ENCODE data around the gene BTBD19. TPM values are rescaled to one million over a fixed set of nuclear protein-coding genes. Genes with fewer than 3 reads are reported as not detected.

BTBD19 gene
- total and polyA plus RNA-seq, 2 of the 4 experiments (the other 2 are of a cell fraction) = 0.90 to 17.2 TPM

DNA sequence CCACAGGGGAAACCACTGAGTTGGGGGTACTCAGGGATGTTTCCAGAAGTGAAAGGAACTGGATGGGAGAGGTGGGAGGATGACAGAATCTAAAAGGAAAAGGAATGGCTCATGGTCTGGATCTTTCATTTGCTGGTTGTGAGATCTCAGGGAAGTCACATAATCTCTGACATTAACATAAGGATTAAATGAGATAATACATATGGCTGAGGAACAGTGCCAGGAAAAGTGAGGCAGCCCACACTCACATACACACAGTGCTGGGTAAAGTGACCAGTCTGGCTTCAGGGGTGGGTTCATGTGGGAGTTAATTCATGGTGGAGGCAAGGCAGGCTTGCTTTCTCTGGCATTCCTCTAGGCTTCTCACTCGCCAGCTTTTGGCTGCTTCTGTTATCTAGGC, 38.7 kb downstream of the BTBD19 start:
- H2BK20ac ChIP-seq (ENCODE audit: low read depth, low read length) = no peak overlapping the region
- H2AK5ac ChIP-seq (ENCODE audit: low read depth, low read length) = no peak overlapping the region
- no peak overlapping the region for H3K23ac ChIP-seq (ENCODE audit: low read depth, low read length)
- CTCF ChIA-PET = no interaction called here
- POLR2A ChIA-PET (ENCODE audit: unreplicated experiment) = no interaction called here
- no TSS peak for BruUV-seq (replicated peaks)
- no peak overlapping the region for H2BK5ac ChIP-seq (ENCODE audit: low read depth, low read length, poor library complexity, severe bottlenecking)
- H3K36me3 ChIP-seq (ENCODE audit: control insufficient read depth, insufficient read depth, low read length) = peaks cover 4% of the 10 kb centered on the region; the same call in 1 of the 2 replicates
- no peak overlapping the region for H3K9ac ChIP-seq (ENCODE audit: low read depth, low read length)
- no peaks in the 10 kb centered on the region for H4K20me1 ChIP-seq (ENCODE audit: insufficient read depth, low read length)
- intact Hi-C loops (cut with micrococcal nuclease) = no loop called here
- no peak overlapping the region for H2BK15ac ChIP-seq (ENCODE audit: low read depth, low read length)
- H3K56ac ChIP-seq (ENCODE audit: extremely low read depth, insufficient read depth, low read length) = no peak overlapping the region
- H3K14ac ChIP-seq (replicated peaks; ENCODE audit: low read depth, low read length) = no peak overlapping the region
- H4K8ac ChIP-seq (ENCODE audit: low read depth in 2 of 2, low read length in 2 of 2) = no peak overlapping the region
- no peaks in the 10 kb centered on the region for H3K4me1 ChIP-seq (ENCODE audit: control insufficient read depth, insufficient read depth, low read length)
- WGBS, 2 experiments (ENCODE audit: extremely low coverage in 2 of 2, insufficient read length in 1 of 2) = no CpG with 5 or more reads among the region's 1 CpG
- H4K91ac ChIP-seq (ENCODE audit: insufficient read depth, low read depth, low read length) = no peak overlapping the region
- TF ChIP-seq SMC3 (IDR thresholded peaks at IDR 0.05; ENCODE audit: low read depth, low read length) (no peak), CEBPB (IDR thresholded peaks at IDR 0.05; ENCODE audit: low read depth, low read length) (no peak), POLR2A (IDR thresholded peaks at IDR 0.05; ENCODE audit: low read depth, low read length) (no peak), MAFK (IDR thresholded peaks at IDR 0.05; ENCODE audit: low read depth, low read length) (no peak), RCOR1 (IDR thresholded peaks at IDR 0.05; ENCODE audit: insufficient replicate concordance, low read length) (no peak), BHLHE40 (IDR thresholded peaks at IDR 0.05; ENCODE audit: low read depth, low read length) (no peak), RAD21 (IDR thresholded peaks at IDR 0.05; ENCODE audit: low read length) (no peak), NFE2L2 (IDR thresholded peaks at IDR 0.05; ENCODE audit: low read depth, low read length) (no peak), FOS (IDR thresholded peaks at IDR 0.05; ENCODE audit: low read depth, low read length) (no peak), MAZ (IDR thresholded peaks at IDR 0.05; ENCODE audit: borderline replicate concordance, low read depth, low read length) (no peak), MXI1 (IDR thresholded peaks at IDR 0.05; ENCODE audit: borderline replicate concordance, low read depth, low read length) (no peak), CHD1 (IDR thresholded peaks at IDR 0.05; ENCODE audit: low read depth, low read length) (no peak), RFX5 (IDR thresholded peaks at IDR 0.05; ENCODE audit: low read depth, low read length) (no peak), ELK1 (IDR thresholded peaks at IDR 0.05; ENCODE audit: borderline replicate concordance, low read depth, low read length) (no peak)
- TF ChIP-seq, protein P1, sequence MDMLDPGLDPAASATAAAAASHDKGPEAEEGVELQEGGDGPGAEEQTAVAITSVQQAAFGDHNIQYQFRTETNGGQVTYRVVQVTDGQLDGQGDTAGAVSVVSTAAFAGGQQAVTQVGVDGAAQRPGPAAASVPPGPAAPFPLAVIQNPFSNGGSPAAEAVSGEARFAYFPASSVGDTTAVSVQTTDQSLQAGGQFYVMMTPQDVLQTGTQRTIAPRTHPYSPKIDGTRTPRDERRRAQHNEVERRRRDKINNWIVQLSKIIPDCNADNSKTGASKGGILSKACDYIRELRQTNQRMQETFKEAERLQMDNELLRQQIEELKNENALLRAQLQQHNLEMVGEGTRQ (IDR thresholded peaks at IDR 0.05; ENCODE audit: low read depth, low read length) = no peak
- TF ChIP-seq, protein P2, sequence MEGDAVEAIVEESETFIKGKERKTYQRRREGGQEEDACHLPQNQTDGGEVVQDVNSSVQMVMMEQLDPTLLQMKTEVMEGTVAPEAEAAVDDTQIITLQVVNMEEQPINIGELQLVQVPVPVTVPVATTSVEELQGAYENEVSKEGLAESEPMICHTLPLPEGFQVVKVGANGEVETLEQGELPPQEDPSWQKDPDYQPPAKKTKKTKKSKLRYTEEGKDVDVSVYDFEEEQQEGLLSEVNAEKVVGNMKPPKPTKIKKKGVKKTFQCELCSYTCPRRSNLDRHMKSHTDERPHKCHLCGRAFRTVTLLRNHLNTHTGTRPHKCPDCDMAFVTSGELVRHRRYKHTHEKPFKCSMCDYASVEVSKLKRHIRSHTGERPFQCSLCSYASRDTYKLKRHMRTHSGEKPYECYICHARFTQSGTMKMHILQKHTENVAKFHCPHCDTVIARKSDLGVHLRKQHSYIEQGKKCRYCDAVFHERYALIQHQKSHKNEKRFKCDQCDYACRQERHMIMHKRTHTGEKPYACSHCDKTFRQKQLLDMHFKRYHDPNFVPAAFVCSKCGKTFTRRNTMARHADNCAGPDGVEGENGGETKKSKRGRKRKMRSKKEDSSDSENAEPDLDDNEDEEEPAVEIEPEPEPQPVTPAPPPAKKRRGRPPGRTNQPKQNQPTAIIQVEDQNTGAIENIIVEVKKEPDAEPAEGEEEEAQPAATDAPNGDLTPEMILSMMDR (conservative IDR thresholded peaks at IDR 0.05; ENCODE audit: low read depth, low read length) = no peak
- H3K4me3 ChIP-seq (ENCODE audit: insufficient read depth, low read depth, low read length) = no peak overlapping the region
- H2BK120ac ChIP-seq (ENCODE audit: low read depth, low read length) = no peak overlapping the region
- no peak overlapping the region for H2AFZ ChIP-seq (replicated peaks; ENCODE audit: low read length, poor library complexity)
- H3K4ac ChIP-seq (ENCODE audit: low read depth, low read length) = no peak overlapping the region
- H3K79me1 ChIP-seq (ENCODE audit: low read depth in 1 of 2, low read length in 2 of 2) = no peaks in the 10 kb centered on the region
- ATAC-seq (ENCODE audit: low read depth) = no peak
- in situ Hi-C loops (cut with MboI; ENCODE audit: low sequenced_read_pairs) = no loop called here
- no peaks in the 10 kb centered on the region for H3K27me3 ChIP-seq (ENCODE audit: control insufficient read depth, insufficient read depth, low read length)
- no peak overlapping the region for H3K18ac ChIP-seq (ENCODE audit: low read depth, low read length)
- no peak overlapping the region for H4K5ac ChIP-seq (ENCODE audit: low read depth, low read length)
- H2AK9ac ChIP-seq (replicated peaks; ENCODE audit: low read depth, low read length, poor library complexity) = no peak overlapping the region
- no peak overlapping the region for H3K27ac ChIP-seq (ENCODE audit: insufficient read depth, low read length)
- DNase-seq = no peak
- no peaks in the 10 kb centered on the region; the same call in 1 of the 2 replicates for H3K9me1 ChIP-seq (ENCODE audit: insufficient read depth, low read length)
- dilution Hi-C loops (cut with HindIII; ENCODE audit: low sequenced_read_pairs, unreplicated experiment) = no loop called here
- H3K9me3 ChIP-seq (ENCODE audit: control insufficient read depth, insufficient read depth, low read length) = no peaks in the 10 kb centered on the region
- H3K4me2 ChIP-seq (ENCODE audit: low read depth, low read length) = no peak overlapping the region

All from IMR-90 (cell line).